GM04504 (cell line): ENCODE data around the gene RRP1B.
"Not testable (repeated sequence)": the region's sequence is repeated elsewhere in the genome, so short reads cannot be mapped to it uniquely, and the experiment has no call there.

ENCODE experiments used
- DNase-seq: peaks from one replicate; pipeline ENCODE4 v3.0.0-alpha.2; 2012; ENCODE audit warnings: low read depth

Gene RRP1B

GRCh38 chr21:43697758-43698643 lies 38.6 kb downstream of the RRP1B start:
- DNase-seq, result no peak

GRCh38 chr21:43699492-43699777 lies 40.1 kb downstream of the RRP1B start:
- DNase-seq, result not testable (repeated sequence)

- no peak for DNase-seq
Observed at GRCh38 chr21:43699933-43700599, 40.7 kb downstream of the RRP1B start.

- no peak for DNase-seq
Observed at GRCh38 chr21:43701936-43702784, 42.8 kb downstream of the RRP1B start.

GRCh38 chr21:43702785-43703034 lies 43.4 kb downstream of the RRP1B start:
- no peak for DNase-seq

- DNase-seq, result peak; percentile 64
Observed at GRCh38 chr21:43703035-43703880, 43.9 kb downstream of the RRP1B start.

- DNase-seq, result no peak
Observed at GRCh38 chr21:43707462-43707861, 48.1 kb downstream of the RRP1B start.

GRCh38 chr21:43708745-43709381 lies 49.5 kb downstream of the RRP1B start:
- no peak for DNase-seq

- no peak for DNase-seq
Observed at GRCh38 chr21:43712268-43712942, 53.0 kb downstream of the RRP1B start.

- not testable (repeated sequence) for DNase-seq
Observed at GRCh38 chr21:43713123-43713522, 53.8 kb downstream of the RRP1B start.

GRCh38 chr21:43716376-43717165 lies 57.2 kb downstream of the RRP1B start:
- no peak for DNase-seq

GRCh38 chr21:43717166-43717853 lies 58.0 kb downstream of the RRP1B start:
- DNase-seq, result no peak

GRCh38 chr21:43717967-43718871 lies 58.9 kb downstream of the RRP1B start:
- DNase-seq, result no peak

- DNase-seq, result no peak
Observed at GRCh38 chr21:43718872-43719747, 59.8 kb downstream of the RRP1B start, which contains the start of gene PDXK. PDXK (plus strand) TSS chr21:43719129; CDS start chr21:43719295, 166 bp downstream.

GRCh38 chr21:43719748-43720538 lies 60.6 kb downstream of the RRP1B start:
- no peak for DNase-seq

- DNase-seq, result no peak
Observed at GRCh38 chr21:43720539-43721166, 61.3 kb downstream of the RRP1B start.
